Measurements from ENCODE around the gene PAOX. TPM values are rescaled to one million over a fixed set of nuclear protein-coding genes. Genes with fewer than 3 reads are reported as not detected.

PAOX gene
- total RNA-seq, 2 donors from 2014 or later = 2.4 to 3.5 TPM

DNA sequence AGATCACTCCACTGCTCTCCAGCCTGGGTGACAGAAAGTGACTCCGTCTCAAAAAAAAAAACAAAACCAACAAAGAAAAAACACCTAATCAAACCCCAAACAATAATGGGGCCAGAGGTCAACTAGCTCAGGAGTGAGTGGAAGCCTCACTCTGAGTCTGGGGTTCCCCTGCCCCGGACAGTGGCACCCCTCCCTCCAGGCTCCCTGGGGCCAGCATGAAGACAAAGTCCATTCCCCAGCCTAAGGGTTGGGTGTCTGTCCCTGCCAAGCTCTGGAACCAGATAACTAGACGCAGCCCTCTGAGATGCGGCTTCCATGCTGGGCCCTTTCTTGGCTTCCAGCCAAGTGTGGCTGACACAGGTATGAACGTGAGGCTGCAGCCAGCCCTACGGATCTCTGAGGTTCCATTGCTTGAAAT is 19.5 kb upstream of the PAOX start:
- H3K27me3 ChIP-seq = no peaks in the 10 kb centered on the region
- no peak overlapping the region for H3K4me3 ChIP-seq
- H3K9me3 ChIP-seq = no peaks in the 10 kb centered on the region
- no peak overlapping the region for H3K27ac ChIP-seq
- H3K36me3 ChIP-seq = peaks cover 16% of the 10 kb centered on the region
- no peak for DNase-seq (ENCODE audit: low spot score)
- H3K4me1 ChIP-seq = peaks cover 0 to 17% of the 10 kb centered on the region in 2 donors
- no peak for TF ChIP-seq CTCF (IDR thresholded peaks at IDR 0.05)

DNA sequence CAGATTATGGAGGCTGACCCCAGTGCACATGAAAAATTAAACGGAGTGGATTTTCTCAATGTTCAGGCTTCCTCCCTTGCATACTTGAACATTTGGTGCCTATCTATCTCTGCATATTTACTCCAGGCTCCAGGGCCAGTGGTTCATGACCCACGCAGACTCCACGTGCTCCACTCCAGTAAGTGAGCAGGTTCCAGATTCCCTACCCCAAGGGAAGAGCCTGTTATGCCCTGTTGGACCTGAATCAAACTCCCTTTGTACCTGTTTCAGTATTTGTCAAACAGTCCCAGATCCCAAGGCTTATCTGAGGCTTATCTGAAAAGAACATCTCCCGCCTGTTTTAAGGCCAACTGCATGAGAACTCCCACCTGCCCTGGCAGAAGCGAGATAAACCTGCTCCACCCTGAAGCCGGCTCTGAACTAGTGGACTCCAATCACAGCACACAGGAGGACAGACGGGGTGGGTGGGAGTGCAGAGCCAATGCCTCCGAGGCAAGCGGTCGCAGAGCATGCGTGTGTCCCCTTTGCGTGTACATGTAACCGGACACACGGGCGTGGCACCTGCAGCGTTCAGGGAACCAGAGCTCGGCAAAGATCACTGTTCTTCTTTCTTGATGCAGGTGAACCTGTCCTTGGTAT is 19.0 kb upstream of the PAOX start:
- Histone ChIP-seq H3K4me3 (no peak overlapping the region), H3K36me3 (peaks cover 22% of the 10 kb centered on the region), H3K27ac (no peak overlapping the region), H3K27me3 (no peaks in the 10 kb centered on the region), H3K4me1 (peaks cover 0 to 17% of the 10 kb centered on the region in 2 donors), H3K9me3 (no peaks in the 10 kb centered on the region)
- no peak for DNase-seq (ENCODE audit: low spot score)
- no peak for TF ChIP-seq CTCF (IDR thresholded peaks at IDR 0.05)

GRCh38 chr10:133361227-133361626 is 17.8 kb upstream of the PAOX start:
- Histone ChIP-seq H3K4me3 (no peak overlapping the region), H3K36me3 (peaks cover 33% of the 10 kb centered on the region), H3K4me1 (peaks cover 0 to 16% of the 10 kb centered on the region in 2 donors), H3K27ac (no peak overlapping the region), H3K9me3 (no peaks in the 10 kb centered on the region), H3K27me3 (no peaks in the 10 kb centered on the region)
- no peak for DNase-seq (ENCODE audit: low spot score)
- TF ChIP-seq CTCF (IDR thresholded peaks at IDR 0.05) = no peak

- Histone ChIP-seq H3K36me3 (peaks cover 40% of the 10 kb centered on the region), H3K4me1 (peaks cover 0 to 9% of the 10 kb centered on the region in 2 donors), H3K27me3 (no peaks in the 10 kb centered on the region), H3K4me3 (no peak overlapping the region), H3K27ac (no peak overlapping the region), H3K9me3 (no peaks in the 10 kb centered on the region)
- DNase-seq (ENCODE audit: low spot score) = no peak
- no peak for TF ChIP-seq CTCF (IDR thresholded peaks at IDR 0.05)
These were observed 17.2 kb upstream of the PAOX start for GRCh38 chr10:133361773-133362441.

DNA sequence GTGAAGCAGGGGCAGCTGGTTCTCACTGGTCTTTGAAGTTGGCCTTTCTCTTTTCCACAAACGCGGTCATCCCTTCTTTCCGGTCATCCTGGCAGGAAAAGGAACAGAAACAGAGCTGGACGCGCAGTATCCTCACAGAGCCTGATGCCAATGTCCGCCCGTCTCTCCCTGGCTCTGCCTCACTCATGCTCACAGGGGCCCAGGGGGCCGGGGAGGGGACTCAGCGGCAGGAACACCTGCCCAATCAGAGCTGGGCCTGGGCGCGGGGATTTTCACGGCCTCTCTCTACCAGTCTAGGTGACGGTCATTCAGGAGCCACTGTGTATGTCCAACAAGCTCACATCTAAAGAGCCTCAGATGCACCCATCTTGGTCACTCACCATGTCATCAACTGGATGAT is 16.2 kb upstream of the PAOX start:
- Histone ChIP-seq H3K9me3 (no peaks in the 10 kb centered on the region), H3K36me3 (peaks cover 42% of the 10 kb centered on the region)
- no peak for TF ChIP-seq CTCF (IDR thresholded peaks at IDR 0.05)

More for the DNA sequence above, 16.2 kb upstream of the PAOX start:
- no peaks in the 10 kb centered on the region for H3K27me3 ChIP-seq
- no peak for DNase-seq (ENCODE audit: low spot score)
- H3K4me3 ChIP-seq = no peak overlapping the region
- H3K27ac ChIP-seq = no peak overlapping the region
- H3K4me1 ChIP-seq = no peaks in the 10 kb centered on the region

Measured in right atrium auricular region (tissue), 2 donors.